ENCODE results near the gene MED23.

GRCh38 chr6:131663578-131664165 is 35.6 kb upstream of the MED23 start:
- TF ChIP-seq EZH2 (IDR thresholded peaks at IDR 0.05; ENCODE audit: insufficient read depth, poor library complexity, severe bottlenecking) (no peak), EZH2phosphoT487 (IDR thresholded peaks at IDR 0.05; ENCODE audit: insufficient read depth, low read depth) (no peak)
